SK-N-SH (cell line): Measurements from ENCODE around the gene SYNPR. TPM values are rescaled to one million over a fixed set of nuclear protein-coding genes. Genes with fewer than 3 reads are reported as not detected.

ENCODE experiments used
- CTCF ChIA-PET: fragments of 300-600, 350-600 bp; formaldehyde crosslinking; extraction: SDS; loops from one replicate; lab custom pipeline; 2021; lab: Yijun Ruan, JAX
- POLR2A ChIA-PET: fragments of 350-600 bp; sonication (Branson Sonifier 250); formaldehyde crosslinking; extraction: SDS; loops from one replicate; lab custom pipeline; 2020; ENCODE audit warnings: antibody characterized with exemption, inconsistent platforms; lab: Yijun Ruan, JAX
- DNase-seq: peaks from one replicate; pipeline ENCODE4 v3.0.0; 2012
- H2AFZ ChIP-seq: fragments of 200-600 bp; sonication (generic); 2 replicates; pipeline ENCODE4 v1.8.1; 2016; ENCODE audit warnings: antibody characterized with exemption, mild to moderate bottlenecking, low read depth
- H3F3A ChIP-seq: fragments of 200-600 bp; sonication (generic); replicated peaks from 2 replicates; pipeline ENCODE3; 2016; ENCODE audit warnings: antibody characterized with exemption, mild to moderate bottlenecking; ENCODE audit not compliant: insufficient read depth
- H3K27ac ChIP-seq, 2 experiments: fragments of 200-500 bp in 1 of 2; fragments of 200-600 bp in 1 of 2; sonication (Bioruptor generic) in 1 of 2; sonication (generic), shearing (Covaris generic) in 1 of 2; 2 replicates each; pipeline versions ENCODE4 v1.5.1 to v1.6.1; 2014 to 2016; ENCODE audit warnings: low read depth in 2 of 2, inconsistent platforms in 1 of 2, low read length in 1 of 2, mild to moderate bottlenecking in 1 of 2, mixed read lengths in 1 of 2
- H3K27me3 ChIP-seq: fragments of 200-600 bp; sonication (generic), shearing (Covaris generic); 2 replicates; pipeline ENCODE4 v1.6.1; 2016; ENCODE audit warnings: mixed run types; ENCODE audit not compliant: insufficient read depth
- H3K36me3 ChIP-seq, 2 experiments: fragments of 200-500 bp in 1 of 2; fragments of 200-600 bp in 1 of 2; sonication (Bioruptor generic) in 1 of 2; sonication (generic) in 1 of 2; replicated peaks in 1 of 2; 2 replicates each; pipeline versions ENCODE3 to v1.5.1; 2014 to 2016; ENCODE audit warnings: low read length in 1 of 2, mild to moderate bottlenecking in 1 of 2; ENCODE audit not compliant: insufficient read depth in 2 of 2, control insufficient read depth in 1 of 2
- H3K4me1 ChIP-seq, 2 experiments: fragments of 200-500 bp in 1 of 2; fragments of 200-600 bp in 1 of 2; sonication (Bioruptor generic) in 1 of 2; sonication (generic), shearing (Covaris generic) in 1 of 2; 2 replicates each; pipeline versions ENCODE4 v1.5.1 to v1.6.1; 2014 to 2016; ENCODE audit warnings: low read depth in 1 of 2, low read length in 1 of 2, mixed run types in 1 of 2; ENCODE audit not compliant: insufficient read depth in 2 of 2, control insufficient read depth in 1 of 2
- H3K4me2 ChIP-seq: fragments of 200-600 bp; sonication (generic), shearing (Covaris generic); 2 replicates; pipeline ENCODE4 v1.6.1; 2017; ENCODE audit warnings: mixed run types
- H3K4me3 ChIP-seq, 2 experiments: fragments of 200-500 bp in 1 of 2; fragments of 200-600 bp in 1 of 2; sonication (Bioruptor generic) in 1 of 2; sonication (generic), shearing (Covaris generic) in 1 of 2; 2 replicates each; pipeline versions ENCODE4 v1.5.1 to v1.8.1; 2014 to 2016; ENCODE audit warnings: low read depth in 2 of 2, inconsistent platforms in 1 of 2, low read length in 1 of 2, mild to moderate bottlenecking in 1 of 2, mixed read lengths in 1 of 2, moderate library complexity in 1 of 2
- H3K79me2 ChIP-seq: fragments of 200-600 bp; sonication (generic); 2 replicates; pipeline ENCODE4 v1.8.1; 2017; ENCODE audit warnings: mild to moderate bottlenecking; ENCODE audit not compliant: insufficient read depth
- H3K9ac ChIP-seq: fragments of 200-600 bp; sonication (generic); 2 replicates; pipeline ENCODE4 v1.6.1; 2017; ENCODE audit warnings: mixed run types
- H3K9me2 ChIP-seq: fragments of 200-600 bp; sonication (generic); 2 replicates; pipeline ENCODE4 v1.6.1; 2017; ENCODE audit warnings: mixed run types
- H3K9me3 ChIP-seq: fragments of 200-600 bp; sonication (generic); 2 replicates; pipeline ENCODE4 v1.6.1; 2017; ENCODE audit warnings: mixed run types, mild to moderate bottlenecking, moderate library complexity
- H4K20me1 ChIP-seq: fragments of 200-600 bp; sonication (generic); 2 replicates; pipeline ENCODE4 v1.6.1; 2017; ENCODE audit warnings: mild to moderate bottlenecking, mixed run types; ENCODE audit not compliant: insufficient read depth
- EP300 ChIP-seq, 2 experiments: IDR thresholded peaks; 2 replicates each; pipeline versions ENCODE4 v1.4.0 to v1.6.1; 2012; ENCODE audit warnings: borderline replicate concordance in 1 of 2, low read depth in 1 of 2, low read length in 1 of 2
- EZH2phosphoT487 ChIP-seq: fragments of 200-600 bp; sonication (generic); IDR thresholded peaks from 2 replicates; pipeline ENCODE4 v1.6.1; 2017; ENCODE audit warnings: low read depth, mixed run types, mild to moderate bottlenecking, antibody characterized with exemption, moderate library complexity, borderline replicate concordance
- FOXJ3 ChIP-seq: sonication (generic); formaldehyde crosslinking; IDR thresholded peaks from 2 replicates; pipeline ENCODE4 v1.5.1; 2020; ENCODE audit warnings: mild to moderate bottlenecking, missing genetic modification reagents
- FOXM1 ChIP-seq: IDR thresholded peaks from 2 replicates; pipeline ENCODE4 v1.4.0; 2012; ENCODE audit warnings: low read depth, mild to moderate bottlenecking
- GABPA ChIP-seq: IDR thresholded peaks from 2 replicates; pipeline ENCODE4 v1.4.0; 2012; ENCODE audit warnings: low read depth, mild to moderate bottlenecking
- MEF2A ChIP-seq: IDR thresholded peaks from 2 replicates; pipeline ENCODE4 v1.4.0; 2012; ENCODE audit warnings: low read depth, borderline replicate concordance
- MXI1 ChIP-seq: IDR thresholded peaks from 2 replicates; pipeline ENCODE4 v1.6.1; 2012; ENCODE audit warnings: mild to moderate bottlenecking, low read depth, low read length, improper control_type of control experiment
- NFIC ChIP-seq: IDR thresholded peaks from 2 replicates; pipeline ENCODE4 v1.4.0; 2012; ENCODE audit warnings: borderline replicate concordance
- NRF1 ChIP-seq: IDR thresholded peaks from 2 replicates; pipeline ENCODE4 v1.6.1; 2012; ENCODE audit warnings: low read depth, mild to moderate bottlenecking, low read length
- RCOR1 ChIP-seq: fragments of 150-350 bp; IDR thresholded peaks from 2 replicates; pipeline ENCODE4 v1.6.1; 2017; ENCODE audit warnings: antibody characterized with exemption, low read length
- RFX5 ChIP-seq: IDR thresholded peaks from 2 replicates; pipeline ENCODE4 v1.6.1; 2012; ENCODE audit warnings: mild to moderate bottlenecking, improper control_type of control experiment, low read length
- SMC3 ChIP-seq: IDR thresholded peaks from 2 replicates; pipeline ENCODE4 v1.6.1; 2012; ENCODE audit warnings: low read depth, low read length, improper control_type of control experiment
- WGBS: methylation state at CpG from one replicate; pipeline ENCODE4 v1.1.6; 2017; ENCODE audit warnings: low lambda C conversion rate; 5-methylcytosine and 5-hydroxymethylcytosine counted together
- polyA plus RNA-seq, 3 experiments: library from polyadenylated mRNA; depleted of rRNA; stranded (reverse); fragments of >200 nt; gene quantifications; 2 replicates each; pipeline ENCODE4 v1.2.3, GENCODE V29; 2012
- TF ChIP-seq, protein P1 (sequence below): fragments of 150-350 bp; IDR thresholded peaks from 2 replicates; pipeline ENCODE4 v1.6.1; 2016; ENCODE audit warnings: mild to moderate bottlenecking, low read depth, low read length

The SYNPR gene
- polyA plus RNA-seq, 1 of the 3 experiments (the other 2 are of a cell fraction), result not detected

DNA sequence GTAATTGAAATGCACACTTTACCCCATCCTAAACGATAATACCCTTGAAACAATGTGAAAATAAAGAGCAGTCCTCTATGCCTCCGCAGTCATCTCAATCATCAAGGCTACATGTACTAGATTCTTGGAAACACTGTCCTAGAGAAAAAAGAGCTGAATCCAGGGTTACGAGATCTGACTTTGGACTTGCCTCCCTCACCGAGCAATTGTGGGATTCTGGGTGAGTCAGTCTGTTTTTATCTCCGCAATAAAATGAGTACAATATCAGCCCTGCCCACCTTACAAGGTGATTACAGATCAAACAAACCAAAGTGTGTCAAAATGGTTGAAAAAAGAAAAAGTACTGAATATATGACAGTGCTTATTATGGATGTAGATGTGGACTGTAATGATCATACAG is 222.1 kb downstream of the SYNPR start:
- Histone ChIP-seq H3K9me2 (0 out of 2 replicates have a peak, but pooled peaks cover 4% of the 10 kb centered on the region), H3K4me2 (no peak overlapping the region), H3K79me2 (no peaks in the 10 kb centered on the region), H4K20me1 (no peaks in the 10 kb centered on the region), H3K4me1 (no peaks in the 10 kb centered on the region), H3K36me3 (no peaks in the 10 kb centered on the region), H3K27ac (no peak overlapping the region), H2AFZ (no peak overlapping the region), H3F3A (no peaks in the 10 kb centered on the region), H3K4me3 (no peak overlapping the region), H3K9ac (no peak overlapping the region), H3K9me3 (no peaks in the 10 kb centered on the region), H3K27me3 (no peaks in the 10 kb centered on the region)
- ChIA-PET POLR2A (no interaction called here), CTCF (no interaction called here)
- TF ChIP-seq NRF1 (no peak), SMC3 (no peak), RCOR1 (no peak), EZH2phosphoT487 (no peak), FOXJ3 (CRISPR knock-in tag) (no peak), NFIC (no peak), GABPA (no peak), RFX5 (no peak), MEF2A (no peak), FOXM1 (no peak), MXI1 (no peak)
- TF ChIP-seq, protein P1, sequence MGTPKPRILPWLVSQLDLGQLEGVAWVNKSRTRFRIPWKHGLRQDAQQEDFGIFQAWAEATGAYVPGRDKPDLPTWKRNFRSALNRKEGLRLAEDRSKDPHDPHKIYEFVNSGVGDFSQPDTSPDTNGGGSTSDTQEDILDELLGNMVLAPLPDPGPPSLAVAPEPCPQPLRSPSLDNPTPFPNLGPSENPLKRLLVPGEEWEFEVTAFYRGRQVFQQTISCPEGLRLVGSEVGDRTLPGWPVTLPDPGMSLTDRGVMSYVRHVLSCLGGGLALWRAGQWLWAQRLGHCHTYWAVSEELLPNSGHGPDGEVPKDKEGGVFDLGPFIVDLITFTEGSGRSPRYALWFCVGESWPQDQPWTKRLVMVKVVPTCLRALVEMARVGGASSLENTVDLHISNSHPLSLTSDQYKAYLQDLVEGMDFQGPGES, result no peak
- 67% methylated on average over 5 of the region's 5 CpGs for WGBS
- DNase-seq, result no peak

DNA sequence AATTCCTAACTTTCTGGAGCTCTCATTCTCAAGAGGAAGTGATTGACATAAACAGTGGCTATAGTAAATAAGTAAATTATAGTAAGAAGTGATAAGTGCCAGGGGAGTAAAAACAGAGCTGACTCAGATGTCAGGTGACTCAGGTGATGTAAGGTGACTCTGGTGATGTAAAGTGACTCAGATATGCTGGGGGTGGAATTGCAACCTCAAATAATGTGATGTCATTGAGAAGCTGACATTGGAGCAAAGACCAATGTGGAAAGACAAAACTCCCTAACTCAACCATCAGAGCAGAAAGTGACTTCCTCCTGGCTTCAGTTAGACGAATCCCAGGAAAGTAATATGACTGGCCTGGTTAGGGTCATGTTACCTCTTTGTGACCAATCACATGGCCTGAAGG is 230.2 kb downstream of the SYNPR start:
- Histone ChIP-seq H3K4me3 (no peak overlapping the region), H3K4me1 (no peaks in the 10 kb centered on the region), H3K9ac (no peak overlapping the region), H3K27me3 (no peaks in the 10 kb centered on the region), H3F3A (no peaks in the 10 kb centered on the region), H3K27ac (no peak overlapping the region), H3K9me2 (0 out of 2 replicates have a peak, but pooled peaks cover 2% of the 10 kb centered on the region), H4K20me1 (no peaks in the 10 kb centered on the region; the same call in 1 of the 2 replicates), H3K4me2 (no peak overlapping the region), H3K36me3 (no peaks in the 10 kb centered on the region), H3K9me3 (no peaks in the 10 kb centered on the region; the same call in 1 of the 2 replicates), H2AFZ (no peak overlapping the region; the same call in 1 of the 2 replicates), H3K79me2 (no peaks in the 10 kb centered on the region)
- ChIA-PET POLR2A (no interaction called here), CTCF (interaction anchor here (0.8 to 0.9 kb wide), 2 partner anchors 22 to 310 kb away, joined by 3 read pairs; no protein-coding TSS in a partner anchor)
- 89% methylated on average over 1 of the region's 1 CpG for WGBS
- DNase-seq, result no peak
- TF ChIP-seq FOXM1, result no peak
- TF ChIP-seq EP300 (IDR thresholded peaks at IDR 0.05; ENCODE audit: borderline replicate concordance in 1 of 2, low read depth in 1 of 2, low read length in 1 of 2), result no peak
